Activated naive CD8-positive, alpha-beta T cell treated with anti-CD3 and anti-CD28 coated beads, Interleukin-2, amount 50 U/mL, for 16 hours (primary cell): ENCODE data around the gene TBK1.

ENCODE experiments used
- DNase-seq: peaks from one replicate; pipeline ENCODE4 v3.0.0-alpha.2; 2020; ENCODE audit warnings: low read depth, low spot score

The TBK1 gene

GRCh38 chr12:64452559-64453329 lies 824 bp downstream of the TBK1 start:
- DNase-seq = no peak

DNA sequence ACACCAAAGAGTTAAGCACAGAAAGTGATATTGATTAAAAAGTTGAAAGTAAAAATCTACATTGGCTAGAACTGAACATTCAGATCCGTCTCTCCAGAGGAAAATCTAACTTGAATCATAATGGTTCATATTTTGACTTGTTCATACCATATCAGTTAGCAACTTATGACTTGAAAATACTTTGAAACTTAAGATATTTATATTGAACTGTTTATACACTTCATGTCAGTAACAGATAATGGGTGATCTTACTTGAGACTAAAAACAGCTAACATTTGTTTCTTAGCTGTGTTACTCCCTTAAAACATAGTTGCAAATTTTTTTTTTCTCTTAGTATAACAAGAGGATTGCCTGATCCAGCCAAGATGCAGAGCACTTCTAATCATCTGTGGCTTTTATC lies 3.6 kb downstream of the TBK1 start:
- DNase-seq = no peak

DNA sequence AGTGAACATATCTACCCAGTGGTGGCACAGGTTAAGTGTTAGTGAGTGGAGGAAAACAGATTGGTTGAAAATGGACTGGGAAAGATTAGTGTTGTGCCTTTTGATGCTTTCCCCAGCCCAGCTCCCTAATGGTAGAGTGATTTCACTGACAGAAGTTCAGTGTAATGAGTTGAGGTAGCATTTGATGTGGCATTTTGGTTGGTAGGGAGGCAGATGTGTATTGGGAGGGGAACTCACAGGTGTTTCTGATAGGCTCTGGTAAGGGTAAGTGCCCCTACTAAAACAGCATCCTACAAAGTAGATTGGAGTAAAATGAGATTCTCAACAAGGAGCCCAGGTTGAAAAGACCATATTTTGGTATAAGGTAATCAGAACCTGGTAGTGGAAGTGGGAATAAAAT lies 4.2 kb downstream of the TBK1 start:
- no peak for DNase-seq

- no peak for DNase-seq
Measured at GRCh38 chr12:64457032-64457431, 5.1 kb downstream of the TBK1 start.

DNA sequence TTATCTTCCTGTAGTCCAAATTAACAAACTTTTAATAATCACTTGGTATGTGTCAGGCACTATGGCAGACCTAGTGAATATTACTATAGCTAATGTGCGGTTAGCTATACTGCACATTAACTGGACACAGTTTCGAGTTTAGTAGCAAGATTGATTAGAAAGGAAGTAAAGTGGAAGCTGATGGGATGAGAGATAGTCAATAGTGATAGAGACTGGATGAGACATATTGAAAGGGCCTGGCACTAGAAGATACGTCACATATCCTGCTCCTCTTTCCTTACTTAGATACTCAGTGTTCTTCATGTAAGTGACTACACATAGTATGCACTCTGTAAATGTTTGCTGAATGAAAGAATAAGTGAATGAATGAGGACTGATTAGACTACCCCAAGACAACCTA lies 5.5 kb downstream of the TBK1 start:
- DNase-seq = no peak

DNA sequence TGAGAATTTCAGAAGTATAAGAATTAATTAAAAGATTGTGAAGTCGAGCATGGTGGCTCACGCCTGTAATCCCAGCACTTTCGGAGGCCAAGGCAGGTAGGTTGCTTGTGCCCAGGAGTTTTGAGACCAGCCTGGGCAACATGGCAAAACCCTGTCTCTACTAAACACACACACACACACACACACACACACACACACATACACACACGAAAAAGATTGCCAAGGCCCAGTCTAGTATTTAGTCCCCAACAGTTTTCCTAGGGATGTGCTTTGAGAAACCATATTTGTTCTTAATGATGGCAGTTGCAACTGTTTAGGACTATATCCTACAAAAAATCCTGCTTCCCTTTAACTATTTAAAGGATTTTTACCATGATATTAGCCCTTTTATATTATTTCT lies 6.0 kb downstream of the TBK1 start:
- DNase-seq = no peak

GRCh38 chr12:64459394-64459891 lies 7.5 kb downstream of the TBK1 start:
- DNase-seq = no peak

GRCh38 chr12:64461634-64462414 lies 9.9 kb downstream of the TBK1 start:
- DNase-seq = no peak

DNA sequence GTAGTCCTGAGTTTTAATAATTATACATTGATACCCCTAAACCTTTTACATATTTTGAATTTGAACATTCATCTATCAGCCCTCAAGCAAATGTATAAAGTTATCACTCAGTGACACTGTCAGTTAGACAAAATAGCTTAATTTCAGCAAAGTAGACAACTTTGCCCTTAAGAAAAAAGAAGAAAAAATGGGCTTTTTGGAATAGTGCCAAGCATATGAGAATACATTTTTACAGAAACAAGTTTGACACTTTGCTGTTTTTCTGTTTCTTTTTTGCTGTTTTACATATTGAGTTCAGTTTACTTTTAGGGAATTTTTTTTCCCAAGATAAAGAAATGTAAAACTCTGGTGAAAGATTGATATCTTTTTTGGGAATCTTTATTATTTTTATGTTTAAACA lies 14.3 kb downstream of the TBK1 start:
- DNase-seq = no peak

DNA sequence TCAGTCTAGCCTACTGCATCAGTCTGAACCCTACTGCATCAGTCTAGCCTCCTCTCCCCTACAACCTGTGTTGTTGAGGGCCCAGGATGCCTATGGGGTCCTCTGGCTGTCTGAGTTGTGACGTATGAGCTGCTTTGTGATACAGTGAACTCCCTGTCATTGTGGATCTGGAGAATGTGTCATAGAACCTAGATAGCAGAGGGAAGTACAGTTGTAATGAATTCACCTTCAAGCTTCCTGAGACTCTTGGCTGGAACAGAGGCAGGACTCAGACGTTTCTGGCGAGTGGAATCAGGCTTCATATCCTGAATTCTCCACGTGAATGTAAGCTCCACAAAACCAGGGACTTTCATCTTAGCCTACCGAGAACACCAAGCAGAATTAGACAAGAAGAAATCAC lies 17.0 kb downstream of the TBK1 start:
- no peak for DNase-seq

- DNase-seq = no peak
Measured at GRCh38 chr12:64469455-64470142, 17.7 kb downstream of the TBK1 start.

GRCh38 chr12:64470495-64470894 lies 18.6 kb downstream of the TBK1 start:
- no peak for DNase-seq

- no peak for DNase-seq
Measured at GRCh38 chr12:64473176-64473575, 21.3 kb downstream of the TBK1 start.

- DNase-seq = no peak
Measured at GRCh38 chr12:64475518-64475917, 23.6 kb downstream of the TBK1 start.

DNA sequence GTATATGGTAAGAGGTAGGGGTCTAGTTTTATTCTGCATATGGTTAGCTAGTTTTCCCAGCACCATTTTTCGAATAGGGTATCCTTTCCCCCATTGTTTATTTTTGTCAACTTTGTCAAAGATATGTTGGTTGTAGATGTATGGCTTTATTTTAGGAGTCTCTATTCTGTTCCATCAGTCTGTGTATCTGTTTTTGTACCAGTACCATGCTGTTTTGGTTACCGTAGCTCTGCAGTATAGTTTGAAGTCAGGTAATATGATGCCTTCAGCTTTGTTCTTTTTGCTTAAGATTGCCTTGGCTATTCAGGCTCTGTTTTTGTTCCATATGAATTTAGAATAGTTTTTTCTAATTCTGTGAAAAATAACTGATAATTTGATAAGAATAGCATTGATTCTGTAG lies 24.9 kb downstream of the TBK1 start:
- no peak for DNase-seq

DNA sequence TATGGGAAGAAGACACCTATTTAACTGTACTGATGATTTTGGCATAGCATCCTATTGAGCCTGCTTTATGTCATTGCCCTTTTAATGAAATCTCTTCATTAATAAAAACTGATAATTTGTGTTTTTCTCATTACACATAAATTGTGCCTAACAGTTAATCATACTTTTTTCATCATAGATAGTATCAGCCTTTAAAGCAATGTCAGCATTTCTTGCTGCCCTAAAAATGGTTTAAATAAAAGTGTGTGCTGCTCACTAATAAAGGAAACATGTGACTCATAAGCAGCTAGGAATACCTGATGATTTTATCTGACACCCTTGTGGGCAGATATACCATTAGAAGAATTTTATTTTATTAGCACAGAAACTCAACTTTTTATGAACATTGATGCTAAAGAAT lies 26.7 kb downstream of the TBK1 start:
- DNase-seq = no peak

DNA sequence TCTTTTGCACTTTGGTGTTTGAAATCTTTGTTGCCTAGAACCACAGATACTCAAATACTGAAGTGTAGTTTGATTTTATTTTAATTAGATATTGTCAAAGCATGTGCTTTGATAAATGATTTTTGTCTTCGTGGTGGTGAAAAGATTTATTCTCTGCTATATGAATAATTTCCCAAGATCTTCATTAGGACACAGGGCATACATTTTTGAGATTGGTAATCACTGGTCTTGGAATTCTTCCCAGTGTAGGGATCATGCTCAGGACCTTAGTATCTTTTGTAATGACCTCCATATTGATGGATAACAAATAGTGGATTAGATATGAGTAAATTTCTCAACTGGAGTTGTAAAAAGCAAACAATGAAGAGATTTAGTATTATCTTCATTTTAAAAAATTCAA lies 28.2 kb downstream of the TBK1 start:
- DNase-seq = no peak

DNA sequence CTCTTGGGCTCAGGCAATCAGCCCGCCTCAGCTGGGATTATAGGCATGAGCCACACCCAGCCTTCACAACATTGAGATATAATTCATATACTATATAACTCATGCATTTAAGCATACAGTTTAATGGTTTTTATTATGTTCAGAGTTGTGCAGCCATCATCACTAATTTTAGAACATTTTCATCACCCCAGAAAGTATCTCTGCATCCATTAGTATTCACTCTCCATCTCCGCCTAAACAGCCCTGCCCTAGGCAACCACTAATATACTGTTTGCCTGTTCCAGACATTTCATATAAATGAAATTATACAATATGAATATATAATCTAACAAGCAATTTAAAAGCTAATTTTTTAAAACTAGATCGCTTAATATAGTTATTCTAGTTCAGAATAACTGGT lies 34.7 kb downstream of the TBK1 start:
- DNase-seq = no peak

GRCh38 chr12:64491718-64492117 lies 39.8 kb downstream of the TBK1 start:
- DNase-seq = no peak

DNA sequence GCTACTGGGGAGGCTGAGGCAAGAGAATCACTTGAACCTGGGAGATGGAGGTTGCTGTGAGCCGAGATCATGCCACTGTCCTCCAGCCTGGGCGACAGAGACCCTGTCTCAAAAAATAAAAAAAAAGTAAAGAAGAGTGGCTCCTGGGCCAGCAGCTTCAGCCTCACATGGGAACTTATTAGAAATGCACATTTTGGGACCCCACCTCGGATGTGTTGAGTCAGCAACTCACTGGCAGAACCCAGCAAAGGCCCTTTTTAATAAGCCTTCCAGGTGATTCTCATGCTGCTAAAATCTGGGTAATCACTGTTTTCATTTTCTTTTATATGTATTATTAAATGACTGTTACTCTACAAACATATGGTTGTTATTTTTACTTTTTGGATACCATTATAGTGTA lies 41.6 kb downstream of the TBK1 start:
- DNase-seq = no peak

GRCh38 chr12:64494998-64495729 lies 43.2 kb downstream of the TBK1 start:
- DNase-seq = no peak
